ENCODE measurements around the gene CHORDC1. TPM values are rescaled to one million over a fixed set of nuclear protein-coding genes. Genes with fewer than 3 reads are reported as not detected.
A peak's percentile ranks its signal among the peaks of the same experiment; 100 is the strongest.
"Not testable (repeated sequence)": the region's sequence is repeated elsewhere in the genome, so short reads cannot be mapped to it uniquely, and the experiment has no call there.

CHORDC1 gene
- total RNA-seq, 1 donor = 43.2 TPM

DNA sequence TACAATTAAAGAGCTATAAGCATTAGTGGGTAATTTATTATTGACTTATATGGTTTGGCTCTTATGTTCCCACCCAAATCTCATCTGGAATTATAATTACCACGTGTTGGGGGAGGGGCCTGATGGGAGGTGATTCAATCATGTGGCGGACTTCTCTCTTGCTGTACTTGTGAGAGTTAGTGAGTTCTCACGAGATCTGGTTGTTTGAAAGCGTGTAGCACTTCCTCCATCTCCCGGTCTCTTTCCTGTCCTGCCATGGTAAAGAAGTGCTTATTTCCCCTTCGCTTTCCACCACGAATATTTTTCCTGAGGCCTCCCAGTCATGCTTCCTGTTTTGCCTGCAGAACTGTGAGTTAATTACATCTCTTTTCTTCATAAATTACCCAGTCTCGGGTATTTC lies 28.1 kb upstream of the CHORDC1 start:
- TF ChIP-seq, protein P1, sequence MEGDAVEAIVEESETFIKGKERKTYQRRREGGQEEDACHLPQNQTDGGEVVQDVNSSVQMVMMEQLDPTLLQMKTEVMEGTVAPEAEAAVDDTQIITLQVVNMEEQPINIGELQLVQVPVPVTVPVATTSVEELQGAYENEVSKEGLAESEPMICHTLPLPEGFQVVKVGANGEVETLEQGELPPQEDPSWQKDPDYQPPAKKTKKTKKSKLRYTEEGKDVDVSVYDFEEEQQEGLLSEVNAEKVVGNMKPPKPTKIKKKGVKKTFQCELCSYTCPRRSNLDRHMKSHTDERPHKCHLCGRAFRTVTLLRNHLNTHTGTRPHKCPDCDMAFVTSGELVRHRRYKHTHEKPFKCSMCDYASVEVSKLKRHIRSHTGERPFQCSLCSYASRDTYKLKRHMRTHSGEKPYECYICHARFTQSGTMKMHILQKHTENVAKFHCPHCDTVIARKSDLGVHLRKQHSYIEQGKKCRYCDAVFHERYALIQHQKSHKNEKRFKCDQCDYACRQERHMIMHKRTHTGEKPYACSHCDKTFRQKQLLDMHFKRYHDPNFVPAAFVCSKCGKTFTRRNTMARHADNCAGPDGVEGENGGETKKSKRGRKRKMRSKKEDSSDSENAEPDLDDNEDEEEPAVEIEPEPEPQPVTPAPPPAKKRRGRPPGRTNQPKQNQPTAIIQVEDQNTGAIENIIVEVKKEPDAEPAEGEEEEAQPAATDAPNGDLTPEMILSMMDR (IDR thresholded peaks at IDR 0.05; ENCODE audit: insufficient read depth, low read depth, low read length) = no peak
- no peak for DNase-seq (ENCODE audit: low read depth)
- H3K4me3 ChIP-seq (ENCODE audit: low read depth, low read length) = no peak overlapping the region

DNA sequence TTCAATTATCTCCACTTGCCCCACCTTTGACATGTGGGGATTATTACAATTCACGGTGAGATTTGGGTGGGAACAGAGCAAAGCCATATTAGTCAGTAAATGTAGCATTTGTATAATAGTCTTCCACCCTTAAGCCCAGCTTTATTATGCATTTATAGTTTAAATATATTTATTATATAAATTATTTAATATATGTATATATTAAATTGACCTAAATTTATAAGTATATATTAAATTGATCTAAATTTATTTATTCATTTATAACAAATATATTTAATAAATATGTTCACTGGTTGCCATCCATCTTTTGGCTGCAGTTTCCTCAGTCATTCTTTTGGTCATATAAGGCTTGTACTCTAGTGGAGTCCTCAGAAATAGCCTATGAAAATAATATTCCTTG lies 23.6 kb upstream of the CHORDC1 start:
- H3K4me3 ChIP-seq (ENCODE audit: low read depth, low read length) = no peak overlapping the region
- TF ChIP-seq, protein P1 (IDR thresholded peaks at IDR 0.05; ENCODE audit: insufficient read depth, low read depth, low read length) = no peak
- DNase-seq (ENCODE audit: low read depth) = no peak

DNA sequence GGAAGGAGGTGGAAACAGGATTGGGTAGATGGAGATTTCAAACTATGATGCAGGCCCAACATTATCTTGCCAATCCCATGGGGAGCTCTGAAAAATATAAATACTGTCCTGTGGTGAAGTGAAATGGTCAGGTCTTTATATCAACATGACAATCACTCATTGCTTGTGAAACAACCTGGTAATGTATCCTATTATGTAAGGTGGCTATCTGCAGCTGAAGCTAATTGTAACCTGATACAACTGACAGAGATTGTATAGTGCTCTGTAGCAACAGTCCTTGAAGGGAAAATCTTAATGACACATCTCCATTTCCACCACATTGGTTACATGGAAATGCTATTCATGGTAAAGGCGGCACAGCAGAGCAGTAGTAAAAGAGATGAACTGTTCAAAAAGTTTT lies 20.7 kb upstream of the CHORDC1 start:
- TF ChIP-seq, protein P1 (IDR thresholded peaks at IDR 0.05; ENCODE audit: insufficient read depth, low read depth, low read length) = no peak
- DNase-seq (ENCODE audit: low read depth) = no peak
- no peak overlapping the region for H3K4me3 ChIP-seq (ENCODE audit: low read depth, low read length)

DNA sequence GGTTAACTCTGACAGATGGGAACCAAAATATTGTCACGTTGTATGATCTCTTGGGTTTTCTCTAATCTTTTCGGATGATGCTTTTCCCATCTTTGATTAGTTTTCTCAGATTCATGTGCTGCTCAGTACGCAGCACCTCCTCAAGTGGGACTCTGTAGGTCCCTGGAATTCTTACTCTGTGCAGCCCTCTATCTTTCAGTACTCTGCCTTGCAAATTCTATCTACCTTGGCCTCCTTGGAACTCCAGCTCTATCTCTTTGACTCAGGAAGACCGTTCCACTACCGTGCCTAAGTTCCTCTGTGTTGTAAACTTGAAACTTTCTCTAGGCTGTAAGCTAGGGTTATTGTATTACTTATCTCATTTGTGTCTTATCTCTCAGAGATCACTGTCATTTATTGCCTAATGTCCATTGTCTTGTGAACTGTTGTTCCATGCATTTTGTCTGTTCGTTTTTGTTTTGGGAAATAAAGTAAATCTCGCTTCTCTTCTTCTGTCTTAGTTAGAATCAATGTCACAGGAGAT lies 20.1 kb upstream of the CHORDC1 start:
- no peak for DNase-seq (ENCODE audit: low read depth)
- TF ChIP-seq, protein P1 (IDR thresholded peaks at IDR 0.05; ENCODE audit: insufficient read depth, low read depth, low read length) = no peak
- no peak overlapping the region for H3K4me3 ChIP-seq (ENCODE audit: low read depth, low read length)

DNA sequence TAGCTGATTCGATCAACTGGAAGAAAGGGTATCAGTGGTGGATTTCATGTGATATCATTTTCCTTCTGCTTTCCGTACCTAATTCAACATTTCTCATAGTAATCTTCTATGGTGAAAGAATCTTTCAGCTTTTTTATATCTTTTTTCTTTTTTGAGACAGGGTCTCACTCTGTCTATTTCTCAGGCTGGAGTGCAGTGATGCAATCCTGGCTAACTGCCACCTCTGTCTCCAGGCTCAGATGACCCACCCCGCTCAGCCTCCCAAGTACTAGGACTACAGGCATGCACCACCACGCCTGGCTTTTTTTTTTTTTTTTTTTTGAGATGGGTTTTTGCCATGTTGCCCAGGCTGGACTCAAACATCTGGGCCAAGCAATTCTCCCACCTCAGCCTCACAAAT lies 18.6 kb upstream of the CHORDC1 start:
- H3K4me3 ChIP-seq (ENCODE audit: low read depth, low read length) = no peak overlapping the region
- DNase-seq (ENCODE audit: low read depth) = peak; percentile 9
- TF ChIP-seq, protein P1 (IDR thresholded peaks at IDR 0.05; ENCODE audit: insufficient read depth, low read depth, low read length) = no peak

DNA sequence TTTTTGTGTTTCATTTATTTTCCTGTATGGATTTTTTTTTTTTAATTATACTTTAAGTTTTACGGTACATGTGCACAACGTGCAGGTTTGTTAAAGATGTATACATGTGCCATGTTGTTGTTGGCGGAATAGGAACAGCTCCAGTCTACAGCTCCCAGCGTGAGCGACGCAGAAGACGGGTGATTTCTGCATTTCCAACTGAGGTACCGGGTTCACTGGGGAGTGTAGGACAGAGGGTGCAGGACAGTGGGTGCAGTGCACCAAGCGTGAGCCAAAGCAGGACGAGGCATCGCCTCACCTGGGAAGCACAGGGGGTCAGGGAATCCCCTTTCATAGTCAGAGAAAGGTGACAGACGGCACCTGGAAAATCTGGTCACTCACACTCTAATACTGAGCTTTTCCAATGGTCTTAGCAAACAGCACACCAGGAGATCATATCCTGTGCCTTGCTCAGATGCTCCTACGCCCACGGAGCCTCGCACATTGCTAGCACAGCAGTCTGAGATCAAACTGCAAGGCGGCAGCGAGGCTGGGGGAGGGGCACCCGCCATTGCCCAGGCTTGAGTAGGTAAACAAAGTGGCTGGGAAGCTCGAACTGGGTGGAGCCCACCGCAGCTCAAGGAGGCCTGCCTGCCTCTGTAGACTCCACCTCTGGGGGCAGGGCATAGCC lies 17.3 kb upstream of the CHORDC1 start:
- not testable (repeated sequence) for H3K4me3 ChIP-seq (ENCODE audit: low read depth, low read length); DNase-seq (ENCODE audit: low read depth)

DNA sequence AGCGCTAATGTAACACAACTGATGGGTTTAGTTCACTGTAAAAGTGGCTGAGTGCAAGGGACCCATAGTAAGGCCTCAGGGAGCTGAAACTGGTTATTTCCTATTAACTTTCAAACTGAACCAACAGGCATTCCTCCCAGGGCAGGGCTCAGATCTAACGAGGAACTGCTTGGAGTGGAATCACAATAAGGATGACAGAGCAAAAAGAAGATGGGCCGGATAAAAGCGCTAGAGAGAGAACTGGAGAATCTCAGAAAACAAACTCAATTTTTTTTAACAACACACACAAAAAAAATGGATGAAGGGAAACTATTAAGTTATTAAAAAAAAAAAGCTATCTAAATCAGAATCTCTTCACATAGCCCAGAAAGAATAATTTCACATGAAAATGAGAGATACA lies 14.2 kb upstream of the CHORDC1 start:
- TF ChIP-seq, protein P1 (IDR thresholded peaks at IDR 0.05; ENCODE audit: insufficient read depth, low read depth, low read length) = no peak
- no peak overlapping the region for H3K4me3 ChIP-seq (ENCODE audit: low read depth, low read length)
- DNase-seq (ENCODE audit: low read depth) = no peak
